HG03025 (cell line): Measurements from ENCODE around the gene CNIH3.

Source experiments
- ATAC-seq: cut with Tn5 transposase; IDR thresholded peaks from one replicate; pipeline ENCODE4 v1.9.1; 2021; ENCODE audit warnings: mild to moderate bottlenecking, moderate library complexity; ENCODE audit not compliant: unreplicated experiment, low FRiP score

Gene CNIH3

DNA sequence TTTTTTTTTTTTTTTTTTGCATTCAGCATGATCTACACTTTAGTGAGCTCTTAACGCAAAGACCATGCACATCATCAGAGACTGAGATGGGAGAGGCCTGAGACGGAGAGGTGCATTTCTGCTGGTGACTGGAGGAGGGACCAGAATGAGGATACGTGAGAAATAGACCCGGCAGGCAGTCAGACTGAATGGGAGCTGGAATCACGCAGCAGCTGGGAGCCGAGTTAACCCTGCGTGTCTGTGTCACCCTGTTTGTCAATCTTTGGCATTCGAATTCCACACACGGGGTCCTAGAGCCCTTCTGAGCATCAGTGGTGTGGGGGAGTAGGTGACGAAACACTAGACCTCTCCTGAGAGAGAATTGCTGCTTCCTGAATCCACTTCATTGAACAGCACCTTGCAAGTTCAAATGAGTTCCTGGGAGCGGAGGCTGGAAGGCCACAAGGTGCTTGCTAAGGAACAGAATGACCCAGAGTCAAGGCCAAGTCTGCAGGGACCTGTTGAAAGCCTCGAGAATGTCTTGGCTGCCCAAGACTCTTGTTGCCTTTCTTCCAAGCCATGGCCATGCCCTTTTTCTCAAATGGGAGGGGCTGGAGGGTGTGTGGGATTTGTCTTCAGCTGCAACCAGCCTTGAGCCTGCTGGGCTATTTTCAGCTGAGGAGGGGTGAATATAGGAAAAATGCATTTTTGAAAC is 123.3 kb downstream of the CNIH3 start:
- ATAC-seq: no peak

DNA sequence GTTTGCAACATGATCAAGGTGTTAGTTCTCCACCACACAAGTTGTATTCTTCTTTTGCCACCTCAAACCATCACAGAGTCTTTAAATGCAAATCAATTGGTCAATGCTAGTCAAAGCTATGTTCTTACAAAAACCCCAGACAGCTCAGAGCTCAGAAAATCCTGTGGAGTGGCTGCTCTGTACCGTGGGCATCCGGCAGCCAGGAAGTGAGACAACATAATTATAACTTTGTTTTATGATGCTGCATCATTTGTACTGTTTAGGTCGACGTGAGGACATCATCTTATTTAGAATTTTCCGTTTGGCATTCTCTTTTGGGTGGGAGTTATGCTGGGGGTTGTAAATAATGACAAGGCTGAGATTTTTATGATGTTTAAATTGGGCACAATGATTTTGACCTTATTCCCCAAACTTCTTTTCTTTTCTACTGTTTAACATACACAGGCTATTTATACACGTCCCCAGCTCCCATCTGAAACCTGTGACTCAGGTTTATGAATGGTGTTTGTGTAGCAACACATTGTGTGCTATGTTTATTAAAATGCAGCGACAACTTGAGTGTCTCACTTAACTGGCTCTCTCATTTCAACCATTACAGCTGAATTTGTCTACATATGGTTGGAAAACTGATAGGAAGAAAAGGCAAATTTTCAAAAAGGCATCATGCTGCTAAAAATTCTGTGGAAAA is 124.0 kb downstream of the CNIH3 start:
- peak; percentile 82 for ATAC-seq

DNA sequence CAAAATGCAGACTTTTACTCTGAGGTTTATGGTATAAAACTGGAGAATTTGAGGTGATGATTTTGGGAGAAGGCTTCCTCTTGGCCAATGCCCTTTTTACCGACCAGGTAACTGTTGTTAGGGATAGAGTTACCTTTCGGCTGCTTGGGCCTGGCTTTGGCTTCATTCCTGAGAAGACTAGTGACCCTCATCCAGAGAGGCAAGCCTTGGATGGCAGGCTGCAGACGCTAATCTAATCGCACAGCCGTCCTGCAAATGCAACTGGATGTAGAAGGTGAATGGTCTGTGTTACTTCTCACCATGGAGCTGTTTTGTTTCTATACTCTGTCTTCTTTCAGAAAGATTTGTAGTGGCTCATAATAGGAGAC is 124.6 kb downstream of the CNIH3 start:
- ATAC-seq: no peak

DNA sequence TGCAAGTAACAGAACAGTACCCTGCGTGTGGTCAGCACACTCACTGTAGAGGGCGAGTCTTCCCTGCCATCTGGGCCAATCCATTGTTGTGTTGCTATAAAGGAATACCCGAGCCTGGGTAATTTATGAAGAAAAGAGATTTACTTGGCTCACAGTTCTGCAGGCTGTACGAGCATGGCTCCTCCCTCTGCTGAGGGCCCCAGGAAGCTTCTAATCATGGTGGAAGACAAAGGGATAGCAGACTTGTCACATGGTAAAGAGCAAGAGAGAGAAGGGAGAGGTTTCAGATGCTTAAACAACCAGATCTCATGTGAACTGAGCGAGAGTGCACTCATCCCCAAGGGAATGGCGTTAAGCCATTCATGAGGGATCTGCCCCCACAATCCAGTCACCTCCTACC is 126.2 kb downstream of the CNIH3 start:
- no peak for ATAC-seq

DNA sequence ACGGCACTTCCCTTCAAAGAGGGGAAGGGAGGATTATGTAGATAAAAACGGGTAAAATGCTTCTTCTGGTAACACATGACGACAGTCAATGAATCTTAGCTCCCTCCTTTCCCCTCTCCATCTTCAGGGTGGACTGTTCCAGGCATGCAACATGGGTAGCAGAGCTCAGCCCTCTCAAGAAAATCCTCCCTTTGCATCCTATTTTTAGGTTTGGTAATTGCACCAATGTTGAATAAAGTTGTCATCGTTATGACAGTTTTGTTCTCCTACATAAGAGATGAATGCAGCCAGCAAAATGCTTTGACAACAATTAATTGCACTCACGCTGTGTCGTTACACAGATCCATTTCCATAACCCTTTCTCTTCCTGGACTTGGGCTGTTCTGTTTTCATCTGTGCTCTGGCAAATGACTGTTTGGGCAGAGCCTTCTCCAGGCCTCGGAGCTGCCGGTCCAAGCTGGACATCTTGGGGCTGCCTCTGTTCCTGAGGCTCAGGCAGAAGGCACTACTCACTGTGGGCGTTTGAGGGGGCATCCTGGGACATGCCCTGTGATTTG is 127.6 kb downstream of the CNIH3 start:
- ATAC-seq: no peak

DNA sequence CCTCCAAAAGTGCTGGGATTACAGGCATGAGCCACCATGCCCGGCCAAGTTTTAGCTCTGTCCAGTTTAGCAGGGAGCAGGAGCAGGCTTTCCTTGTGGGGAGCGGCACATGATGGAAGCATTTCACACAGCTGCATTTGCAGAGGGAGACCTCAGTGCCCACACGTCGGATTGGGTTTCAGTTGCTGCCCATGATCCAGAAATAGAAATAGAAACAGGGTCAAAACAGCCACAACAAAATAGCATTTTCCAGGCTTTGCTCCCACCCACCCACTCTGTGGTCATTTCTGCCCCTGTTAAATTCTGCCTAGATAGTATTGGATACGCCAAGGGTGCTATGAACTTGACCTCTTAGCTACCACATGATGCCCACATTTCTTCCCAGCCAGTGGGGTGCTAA is 128.4 kb downstream of the CNIH3 start:
- no peak for ATAC-seq

DNA sequence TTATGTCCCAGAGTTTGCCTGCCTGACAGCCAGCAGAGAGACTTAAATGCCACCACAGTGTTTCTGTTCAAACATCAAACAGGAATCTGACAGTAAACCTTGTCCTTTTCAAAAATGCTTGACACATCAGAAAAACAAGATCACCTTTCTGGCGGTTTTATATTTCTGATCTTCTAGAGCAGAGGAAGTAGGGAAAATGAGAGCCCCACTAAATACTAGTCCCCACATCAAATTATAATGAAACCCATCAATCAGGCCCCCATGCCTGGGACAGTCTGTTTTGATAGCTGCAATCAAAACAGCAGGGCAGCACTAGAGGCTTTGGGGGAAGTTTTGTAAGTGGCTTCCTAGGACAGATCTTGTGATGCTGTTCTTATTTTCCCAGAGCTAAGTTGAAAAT is 129.3 kb downstream of the CNIH3 start:
- ATAC-seq: no peak

DNA sequence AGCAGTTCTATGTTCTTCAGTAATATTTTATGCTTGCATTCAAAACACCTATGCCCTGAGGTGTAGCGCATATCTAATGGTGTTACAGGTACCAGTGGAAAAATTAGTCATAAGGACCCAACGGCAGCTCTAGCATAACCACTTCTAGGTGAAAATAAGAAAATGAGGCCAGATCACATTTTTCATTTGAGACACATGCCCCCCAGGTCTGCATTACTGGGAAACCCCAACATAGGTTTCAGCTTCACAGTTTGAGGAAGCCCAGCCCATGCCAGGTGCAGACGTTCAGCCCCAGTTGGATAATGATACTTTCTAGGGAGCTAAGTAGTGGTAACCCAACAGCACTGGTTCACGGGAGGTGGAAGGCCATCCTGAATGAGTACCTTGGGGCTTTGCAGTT is 129.8 kb downstream of the CNIH3 start:
- ATAC-seq: peak; percentile 60

DNA sequence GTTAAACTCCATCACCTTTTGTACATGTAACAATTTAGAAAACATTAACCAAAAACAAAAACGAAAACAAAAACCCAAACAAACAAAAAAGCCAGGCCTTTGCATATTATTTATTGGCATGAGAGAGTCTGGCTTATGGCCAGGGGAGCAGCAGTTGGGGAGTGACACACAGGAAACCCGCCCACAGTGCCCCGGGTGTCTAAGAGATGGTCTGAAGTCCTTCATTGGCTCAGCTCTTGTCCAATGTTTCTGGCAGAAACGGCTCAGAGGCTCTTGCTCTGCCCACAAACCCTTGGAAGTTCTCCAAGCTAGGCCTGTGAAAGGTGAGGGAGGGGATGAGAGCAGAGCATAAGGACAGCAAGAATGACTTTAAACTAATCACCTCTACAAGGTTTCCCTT is 131.5 kb downstream of the CNIH3 start:
- ATAC-seq: no peak

DNA sequence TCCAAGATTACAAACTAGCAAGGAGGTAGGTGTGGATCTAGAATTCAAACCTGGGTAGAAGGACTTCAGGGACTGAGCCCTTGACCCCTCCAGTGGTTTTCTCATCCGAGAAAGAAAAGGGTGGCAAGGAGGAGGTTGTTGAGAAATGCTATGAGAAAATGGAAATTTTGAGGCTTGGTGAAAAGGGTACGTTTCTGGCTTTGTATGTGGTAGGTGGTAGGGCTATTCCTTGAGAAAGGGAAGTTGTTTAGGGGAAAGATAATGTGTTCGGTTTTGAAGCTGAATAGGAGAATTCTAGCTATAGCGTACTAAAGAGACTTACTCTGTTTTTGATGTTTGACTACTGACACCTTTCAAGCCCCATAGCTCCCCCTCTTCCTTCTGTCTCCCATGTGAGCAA is 133.8 kb downstream of the CNIH3 start:
- no peak for ATAC-seq

DNA sequence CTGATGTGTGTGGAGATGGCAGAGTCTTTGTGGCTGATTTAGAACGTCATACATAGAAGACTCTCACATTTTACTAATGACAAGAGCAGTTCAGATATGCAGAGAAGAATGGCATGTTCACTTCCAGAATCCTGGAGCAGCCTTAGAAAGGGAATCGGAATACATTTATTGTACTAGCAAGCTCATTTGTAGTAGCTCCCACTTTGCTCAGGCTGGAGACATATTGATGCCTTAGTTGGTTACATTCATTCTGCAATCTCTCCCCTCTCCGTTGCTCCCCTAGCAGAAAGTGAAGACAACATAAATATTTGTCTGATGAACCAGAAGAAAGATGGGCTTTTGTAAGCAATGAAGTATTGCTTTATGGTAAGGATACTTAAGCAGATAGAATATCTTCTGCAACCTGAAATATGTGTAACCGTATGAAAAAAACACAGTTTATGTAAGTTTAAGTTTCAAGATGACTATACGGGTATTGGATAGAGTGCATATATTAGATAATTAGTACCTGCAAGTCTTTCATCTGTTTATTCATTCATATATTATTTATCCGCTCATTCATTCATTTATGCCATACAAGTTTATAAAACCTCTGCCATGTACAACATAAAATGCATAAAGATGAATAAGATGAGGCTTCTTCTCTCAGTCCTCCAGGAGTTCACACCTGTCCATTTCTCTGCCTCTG is 135.7 kb downstream of the CNIH3 start:
- no peak for ATAC-seq

DNA sequence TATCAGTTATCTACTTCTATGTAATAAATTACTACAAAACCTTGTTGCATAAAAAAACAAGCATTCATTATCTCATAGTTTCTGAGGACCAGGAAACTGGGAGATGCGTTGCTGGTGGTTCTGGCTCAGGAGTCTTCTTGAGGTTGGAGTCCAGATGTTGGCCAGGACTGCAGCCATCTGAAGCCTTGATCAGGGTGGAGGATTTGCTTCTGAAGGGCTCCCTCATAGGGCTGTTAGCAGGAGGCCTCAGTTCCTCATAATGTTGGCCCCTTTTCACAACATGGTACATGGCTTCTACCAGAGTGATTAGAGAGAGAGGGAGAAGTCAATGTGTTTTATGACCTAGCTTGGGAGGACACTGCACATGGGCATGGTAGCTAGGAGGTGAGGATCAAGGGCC is 137.4 kb downstream of the CNIH3 start:
- peak; percentile 47 for ATAC-seq

DNA sequence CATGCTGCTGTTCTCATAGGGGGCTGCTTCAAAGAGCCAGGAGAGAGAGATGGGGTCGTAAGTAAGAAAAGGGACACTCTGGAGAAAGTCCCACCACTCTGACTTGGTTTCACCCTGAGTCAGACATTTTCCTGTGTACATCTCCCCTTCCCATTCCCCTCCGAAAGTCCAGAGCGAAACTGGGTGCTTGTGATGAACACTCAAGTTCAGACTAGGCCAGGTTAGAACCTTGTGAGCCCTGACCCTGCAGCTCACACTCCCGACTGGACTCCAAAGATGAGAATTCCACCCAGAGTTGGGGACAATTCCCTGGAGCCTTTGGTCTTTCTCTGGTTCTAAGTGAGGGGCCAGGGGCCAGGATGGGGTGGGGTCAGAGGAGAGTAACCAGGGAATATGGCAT is 139.5 kb downstream of the CNIH3 start:
- ATAC-seq: no peak

DNA sequence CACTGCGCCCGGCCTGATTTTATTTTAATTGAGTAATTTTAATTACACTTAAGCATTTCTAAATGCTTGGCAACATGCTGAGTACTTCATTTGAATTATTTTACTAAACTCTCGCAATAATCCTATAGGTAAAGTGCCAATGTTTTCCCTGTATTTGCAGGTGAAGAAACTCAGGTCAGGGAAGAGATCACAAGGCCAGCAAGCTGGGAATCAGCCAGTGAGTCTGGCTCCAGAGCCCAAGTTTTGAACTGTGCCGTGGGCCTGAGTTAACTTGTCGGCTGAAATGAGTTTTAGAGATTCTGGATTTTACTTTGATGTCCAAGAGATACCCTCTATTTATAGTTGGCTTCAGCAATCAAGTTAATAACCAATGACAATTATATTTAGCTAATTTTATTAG is 141.4 kb downstream of the CNIH3 start:
- ATAC-seq: no peak

DNA sequence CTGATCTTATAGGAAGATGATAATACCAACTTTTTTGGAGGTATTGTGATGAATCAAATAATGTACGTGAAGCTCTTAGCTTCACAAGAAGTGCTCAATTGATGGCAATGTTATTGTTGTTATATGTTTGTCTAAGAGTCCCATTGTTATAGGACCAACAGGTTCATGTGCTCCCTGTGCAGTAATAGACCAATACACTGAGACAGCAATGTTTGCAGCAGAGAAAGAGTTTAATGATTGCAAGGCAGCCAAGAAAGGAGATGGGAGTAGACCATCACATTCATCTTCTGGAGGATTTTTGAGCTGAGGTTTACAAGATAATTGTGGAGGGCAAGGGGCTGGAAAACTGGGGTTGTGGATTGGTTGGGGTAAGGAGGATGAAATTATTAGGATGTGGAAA is 143.0 kb downstream of the CNIH3 start:
- ATAC-seq: no peak

DNA sequence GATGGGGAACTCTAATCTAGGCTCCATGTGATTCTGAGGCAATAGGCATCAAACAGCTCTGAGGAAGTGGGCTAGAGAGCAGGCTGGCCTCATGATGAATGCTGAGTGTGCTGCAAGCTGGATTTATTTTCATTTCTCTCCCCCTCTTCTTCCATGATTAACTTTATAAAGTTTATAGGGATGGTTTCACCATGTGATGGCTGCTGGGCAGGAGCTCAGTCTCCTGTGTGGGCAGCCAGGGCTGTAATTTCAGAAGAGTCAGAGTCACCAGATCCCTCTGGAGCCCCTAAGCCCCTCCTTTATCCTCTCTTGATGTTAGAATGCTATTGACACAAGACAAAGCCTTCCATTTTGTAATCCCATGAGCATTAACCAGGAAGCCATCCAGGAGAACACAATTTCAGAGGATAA is 143.6 kb downstream of the CNIH3 start:
- ATAC-seq: no peak

DNA sequence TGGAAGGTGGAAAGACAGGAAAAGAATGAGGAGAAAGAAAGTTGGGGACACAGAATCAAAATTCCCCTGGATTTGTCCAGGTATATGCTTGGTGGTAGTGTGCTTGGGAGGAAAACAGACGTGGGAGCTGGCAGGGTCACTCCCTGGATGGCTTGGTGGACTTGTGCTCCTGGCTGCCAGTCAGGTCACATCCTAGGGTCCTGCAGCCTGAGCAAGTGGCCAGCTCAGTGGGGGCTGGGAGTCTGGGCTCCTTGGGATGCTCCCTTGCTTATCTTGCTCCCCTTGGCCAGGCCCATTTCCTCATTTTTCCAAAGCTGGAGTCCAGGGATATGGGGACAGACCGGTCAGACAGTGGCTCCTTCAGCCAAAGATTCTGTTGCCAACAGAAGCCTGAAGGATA is 144.0 kb downstream of the CNIH3 start:
- no peak for ATAC-seq

DNA sequence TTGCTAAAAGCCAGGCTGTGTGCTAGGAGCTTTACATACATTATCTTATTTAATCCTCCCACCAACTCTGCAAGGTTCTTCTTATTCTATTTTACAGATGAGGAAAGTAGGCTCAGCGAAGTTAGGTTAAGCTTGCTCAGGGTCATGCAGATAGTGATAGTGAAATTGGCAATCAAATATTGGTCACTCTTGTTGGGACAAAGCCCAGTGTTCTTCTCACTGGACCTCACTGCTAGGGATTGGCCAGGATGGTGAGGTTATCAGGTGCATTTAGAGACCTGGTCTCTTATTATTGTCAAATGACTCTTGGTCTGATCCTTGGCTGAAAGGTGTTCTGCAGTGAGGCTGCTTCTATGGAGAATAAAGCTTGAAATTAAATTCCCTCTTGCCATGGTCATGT is 145.1 kb downstream of the CNIH3 start:
- ATAC-seq: no peak

DNA sequence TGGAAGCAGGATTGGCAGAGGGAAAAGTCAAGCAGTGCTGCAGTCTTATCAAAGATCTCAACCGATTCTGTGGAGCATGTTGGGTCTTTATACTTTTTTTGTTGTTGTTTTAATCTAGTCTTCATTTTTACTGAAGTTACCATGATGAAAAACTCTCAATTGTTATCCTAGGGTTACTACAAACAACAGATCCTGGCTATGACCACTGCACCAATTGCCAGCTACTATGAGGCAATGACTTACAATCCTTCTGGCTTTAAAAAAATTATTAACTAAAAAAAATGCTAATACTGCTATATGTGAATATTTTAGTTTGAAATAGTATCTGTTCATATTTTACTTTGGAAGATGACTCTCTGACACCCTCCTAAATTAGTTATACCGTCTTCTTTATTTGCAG is 145.9 kb downstream of the CNIH3 start:
- ATAC-seq: no peak

DNA sequence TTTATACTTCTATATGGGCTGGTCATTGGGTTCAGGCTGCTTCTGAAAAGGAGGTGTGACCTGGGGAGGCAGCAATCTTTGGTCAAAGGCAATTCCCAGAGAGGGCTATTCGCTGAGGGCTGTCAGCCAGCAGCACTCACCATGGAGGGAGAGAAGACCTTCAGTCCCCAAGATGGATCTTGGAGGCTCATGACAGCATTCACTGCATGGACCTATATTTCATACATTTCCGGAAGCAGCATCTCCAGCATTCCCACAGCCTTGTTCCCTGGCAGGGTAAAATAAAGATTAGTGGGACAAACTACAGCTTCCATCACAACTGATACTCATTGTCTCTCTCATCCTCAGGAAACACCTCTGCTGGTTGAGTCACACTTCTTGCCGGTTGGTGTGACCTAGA is 146.6 kb downstream of the CNIH3 start:
- no peak for ATAC-seq

DNA sequence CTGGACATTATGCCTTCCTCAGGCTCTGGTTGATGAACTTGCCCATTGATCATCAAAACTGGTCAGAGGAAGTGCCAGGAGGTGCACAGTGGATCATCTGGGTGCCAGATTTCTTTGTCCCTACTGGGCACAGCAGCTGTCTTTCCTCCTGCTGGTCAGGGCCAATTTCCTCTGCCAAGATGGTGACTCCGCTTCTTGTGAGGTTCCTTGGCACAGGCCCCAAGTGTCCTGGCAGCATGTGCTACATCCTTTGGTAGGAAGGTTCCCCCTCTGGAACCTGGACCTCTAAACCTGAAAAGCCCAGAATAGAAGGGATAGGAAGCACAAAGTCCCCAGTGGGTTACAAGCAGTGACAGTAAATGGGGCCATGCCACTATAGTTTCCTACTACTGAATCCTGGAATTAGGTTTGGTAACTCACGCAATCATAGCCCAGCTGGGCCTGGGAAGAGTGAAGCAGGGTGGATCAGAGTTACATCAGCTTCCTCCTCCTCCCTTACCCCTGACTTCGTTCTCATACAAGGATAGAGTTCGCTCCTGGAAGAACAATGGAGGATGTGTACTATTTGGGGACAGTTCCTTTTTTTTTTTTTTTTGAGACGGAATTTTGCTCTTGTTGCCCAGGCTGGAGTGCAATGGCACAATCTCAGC is 147.1 kb downstream of the CNIH3 start:
- no peak for ATAC-seq
